ENCODE measurements around the gene TBC1D4. TPM values are rescaled to one million over a fixed set of nuclear protein-coding genes. Genes with fewer than 3 reads are reported as not detected.
"Not testable (repeated sequence)": the region's sequence is repeated elsewhere in the genome, so short reads cannot be mapped to it uniquely, and the experiment has no call there.

The TBC1D4 gene
- polyA plus RNA-seq, 4 donors = 55.1 to 62.5 (median 59.5) TPM

GRCh38 chr13:75250526-75251178 lies 231.3 kb downstream of the TBC1D4 start:
- DNase-seq (ENCODE audit: low read depth in 4 of 4, low spot score in 3 of 4) = no peak

GRCh38 chr13:75245578-75245977 lies 236.4 kb downstream of the TBC1D4 start:
- DNase-seq (ENCODE audit: low read depth in 4 of 4, low spot score in 3 of 4) = not testable (repeated sequence)

GRCh38 chr13:75240240-75240639 lies 241.7 kb downstream of the TBC1D4 start:
- DNase-seq (ENCODE audit: low read depth in 4 of 4, low spot score in 3 of 4) = not testable (repeated sequence)

GRCh38 chr13:75236774-75237173 lies 245.2 kb downstream of the TBC1D4 start:
- DNase-seq (ENCODE audit: low read depth in 4 of 4, low spot score in 3 of 4) = no peak

Other genes starting within 250 kb of the TBC1D4 start
- gene COMMD6, start 55.7 kb upstream of the TBC1D4 start, polyA plus RNA-seq (ENCODE audit: insufficient read length in 4 of 4) = 100 to 1,000 TPM; 238 to 260 (median 255) TPM
- 10 to 100 TPM; 32.8 to 45.1 (median 37.4) TPM for gene UCHL3, start 67.6 kb upstream of the TBC1D4 start, polyA plus RNA-seq (ENCODE audit: insufficient read length in 4 of 4)
- 100 to 1,000 TPM in 1 of 4 donors, 10 to 100 TPM in 3; 68.2 to 101 (median 79.5) TPM for gene LMO7, start 154.2 kb upstream of the TBC1D4 start, polyA plus RNA-seq (ENCODE audit: insufficient read length in 4 of 4)